Measurements from ENCODE around the gene TCF7.
A peak's percentile ranks its signal among the peaks of the same experiment; 100 is the strongest.

TCF7 gene

GRCh38 chr5:134145041-134145757, 30.7 kb downstream of the TCF7 start:
- DNase-seq (ENCODE audit: low read depth) = no peak

GRCh38 chr5:134145779-134146581, 31.5 kb downstream of the TCF7 start:
- DNase-seq (ENCODE audit: low read depth) = peak; percentile 54

GRCh38 chr5:134146651-134147518, 32.4 kb downstream of the TCF7 start:
- no peak for DNase-seq (ENCODE audit: low read depth)

DNA sequence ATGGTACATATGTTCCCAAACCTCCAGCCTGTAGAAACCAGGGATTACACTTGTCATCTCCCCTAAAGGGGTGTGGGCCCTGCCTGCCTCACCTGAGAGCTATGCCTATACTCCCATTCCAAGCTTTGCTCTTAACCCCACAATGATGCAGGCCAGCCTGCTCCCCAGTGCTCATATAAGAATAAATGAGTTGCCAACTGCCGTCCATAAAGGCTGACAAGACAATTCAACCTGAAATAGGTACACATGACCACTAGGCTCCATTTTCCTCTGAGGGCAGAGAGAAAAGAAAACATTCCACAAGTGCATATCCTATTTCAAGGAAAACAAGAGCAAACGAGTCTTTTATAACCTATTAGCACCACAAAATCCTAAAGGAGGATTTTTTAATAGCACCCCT, 33.8 kb downstream of the TCF7 start:
- DNase-seq (ENCODE audit: low read depth) = no peak

- no peak for DNase-seq (ENCODE audit: low read depth)
These were observed 34.6 kb downstream of the TCF7 start for GRCh38 chr5:134148986-134149539.

DNA sequence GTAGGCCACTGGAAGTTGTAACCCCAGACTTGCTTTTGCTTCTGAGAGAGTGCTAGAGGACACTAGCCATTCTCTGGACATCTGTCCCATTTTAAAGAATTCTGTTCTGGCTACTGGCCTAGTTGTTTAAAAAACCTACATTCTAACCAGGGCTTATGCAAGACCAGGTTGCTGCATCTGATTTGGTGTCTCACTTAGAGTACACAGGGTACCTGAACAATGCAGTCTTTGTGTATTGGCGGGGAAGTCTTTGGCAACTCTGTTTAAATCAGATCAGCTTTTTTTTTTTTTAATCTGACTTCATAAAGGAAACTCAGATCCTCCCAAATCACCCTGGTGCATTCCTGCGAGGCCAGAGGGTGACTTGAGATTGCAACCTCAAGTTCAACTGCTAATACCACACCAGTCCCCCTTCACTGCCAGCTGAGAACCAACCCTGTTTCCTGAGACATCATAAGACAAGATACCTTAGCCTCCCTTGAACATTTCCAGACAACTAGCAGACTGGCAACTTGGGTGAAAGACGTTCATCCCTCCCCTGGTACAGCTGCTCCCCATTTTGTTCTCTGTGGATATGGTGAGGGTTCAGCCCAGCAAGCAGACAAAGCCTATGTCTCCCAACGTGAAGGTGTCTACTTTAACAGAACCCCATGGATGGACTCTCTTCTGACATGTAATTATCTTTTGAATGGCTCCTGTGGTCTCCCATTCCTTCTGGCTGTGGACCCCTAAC, 35.3 kb downstream of the TCF7 start:
- peak; percentile 29 for DNase-seq (ENCODE audit: low read depth)

- DNase-seq (ENCODE audit: low read depth) = peak; percentile 71
These were observed 37.2 kb downstream of the TCF7 start for GRCh38 chr5:134151723-134152122.

DNA sequence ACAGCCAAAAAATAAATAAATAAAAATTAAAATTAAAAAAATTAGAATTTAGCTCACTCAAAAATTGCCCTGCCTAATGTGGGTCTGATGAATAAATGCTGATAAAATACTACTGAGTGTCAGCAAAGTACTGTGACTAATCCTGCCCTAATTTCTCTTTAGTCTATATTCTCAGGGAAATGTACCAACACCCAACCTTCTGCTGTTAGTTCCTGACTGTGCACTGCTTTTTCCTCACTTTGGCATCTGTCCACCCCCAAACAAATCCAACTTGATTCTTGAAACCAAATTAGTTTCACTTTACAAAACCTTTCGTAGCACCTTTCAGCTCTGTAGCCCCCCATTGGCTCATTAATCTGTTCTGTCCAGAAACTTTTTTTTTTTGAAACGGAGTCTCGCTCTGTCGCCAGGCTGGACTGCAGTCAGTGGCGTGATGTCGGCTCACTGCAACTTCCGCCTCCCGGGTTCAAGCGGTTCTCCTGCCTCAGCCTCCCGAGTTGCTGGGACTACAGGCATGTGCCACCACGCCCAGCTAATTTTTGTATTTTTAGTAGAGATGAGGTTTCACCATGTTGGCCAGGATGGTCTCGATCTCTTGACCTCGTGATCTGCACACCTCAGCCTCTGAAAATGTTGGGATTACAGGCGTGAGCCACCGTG, 37.8 kb downstream of the TCF7 start:
- DNase-seq (ENCODE audit: low read depth) = peak; percentile 51

DNA sequence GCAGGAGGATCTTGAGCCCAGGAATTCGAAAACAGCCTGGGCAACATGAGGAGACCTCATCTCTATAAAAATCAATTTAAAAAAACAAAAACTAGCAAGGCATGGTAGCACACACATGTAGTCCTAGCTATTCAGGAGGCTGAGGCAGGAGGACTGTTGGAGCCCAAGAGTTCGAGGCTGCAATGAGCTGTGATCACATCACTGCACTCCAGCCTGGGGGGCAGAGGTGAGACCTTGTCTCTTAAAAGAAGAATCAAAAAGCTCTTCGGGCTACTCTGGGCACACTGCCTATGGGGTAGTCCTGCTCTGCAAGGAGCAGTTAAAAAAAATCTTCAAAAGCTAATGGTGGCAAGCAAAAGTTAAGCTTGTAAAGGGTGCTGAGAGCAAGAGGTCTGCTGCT, 38.8 kb downstream of the TCF7 start:
- no peak for DNase-seq (ENCODE audit: low read depth)

- DNase-seq (ENCODE audit: low read depth) = peak; percentile 65
These were observed 39.2 kb downstream of the TCF7 start for GRCh38 chr5:134153657-134154056.

- no peak for DNase-seq (ENCODE audit: low read depth)
These were observed 47.3 kb downstream of the TCF7 start for GRCh38 chr5:134161513-134162395.

DNA sequence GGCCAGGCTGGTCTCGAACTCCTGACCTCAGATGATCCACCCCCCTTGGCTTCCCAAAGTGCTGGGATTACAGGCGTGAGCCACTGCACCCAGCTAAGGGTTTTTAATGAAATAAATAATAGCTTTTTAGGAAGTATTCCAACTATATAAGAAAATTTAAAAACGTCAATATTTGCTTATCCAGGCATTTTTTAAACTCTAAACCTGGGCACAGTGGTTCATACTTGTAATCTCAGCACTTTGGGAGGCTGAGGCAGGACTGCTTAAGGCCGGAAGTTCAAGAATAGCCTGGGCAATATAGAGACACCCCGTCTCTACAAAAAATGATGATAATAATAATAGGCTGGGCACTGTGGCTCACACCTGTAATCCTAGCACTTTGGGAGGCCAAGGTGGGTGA, 48.1 kb downstream of the TCF7 start:
- DNase-seq (ENCODE audit: low read depth) = no peak

GRCh38 chr5:134171972-134172371, 57.5 kb downstream of the TCF7 start:
- DNase-seq (ENCODE audit: low read depth) = no peak

DNA sequence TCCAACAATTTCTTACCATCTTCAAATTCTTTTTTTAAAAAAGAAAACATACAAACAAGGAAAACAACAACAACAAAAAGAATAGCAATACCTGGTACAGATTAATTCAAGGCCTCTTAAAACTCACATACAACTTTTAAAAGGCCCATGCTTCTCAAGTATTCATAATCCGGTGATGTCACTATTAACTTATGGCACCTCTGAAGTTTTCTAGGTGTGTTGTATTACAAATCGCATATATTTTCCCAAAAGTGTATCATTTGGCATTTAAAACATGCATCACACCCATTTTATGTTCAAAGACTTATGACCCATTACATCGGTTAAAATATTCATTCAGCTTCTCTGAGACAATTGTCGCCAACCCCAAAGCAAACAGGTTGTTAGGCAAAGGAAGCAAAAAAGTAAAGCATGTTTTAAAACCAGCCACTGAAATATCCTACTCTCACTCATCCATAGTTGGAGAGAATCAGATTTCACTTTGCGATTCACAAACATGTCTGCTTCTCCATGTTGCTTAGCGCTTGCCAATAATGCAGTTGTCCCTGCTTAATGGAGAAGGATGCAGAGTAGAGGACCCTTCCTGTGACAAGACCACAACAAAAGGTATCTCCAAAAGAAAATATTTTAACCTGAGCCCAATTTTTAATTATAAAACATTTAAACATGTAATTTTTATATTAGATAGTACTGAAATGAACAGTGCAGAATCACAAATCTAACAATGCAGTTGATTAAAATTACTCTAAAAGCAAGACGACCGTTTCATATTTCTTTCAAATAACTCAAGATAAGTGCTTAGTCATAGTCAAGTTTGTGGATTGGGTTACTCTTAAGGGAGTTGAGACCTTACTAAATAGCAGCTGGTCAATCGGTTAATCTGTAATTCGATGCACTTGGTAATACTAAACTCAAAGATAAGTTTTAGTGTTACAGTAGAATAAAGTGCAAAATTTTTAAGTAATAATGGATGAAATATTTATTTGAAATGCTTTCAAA, 60.7 kb downstream of the TCF7 start:
- peak; percentile 46 for DNase-seq (ENCODE audit: low read depth)

DNA sequence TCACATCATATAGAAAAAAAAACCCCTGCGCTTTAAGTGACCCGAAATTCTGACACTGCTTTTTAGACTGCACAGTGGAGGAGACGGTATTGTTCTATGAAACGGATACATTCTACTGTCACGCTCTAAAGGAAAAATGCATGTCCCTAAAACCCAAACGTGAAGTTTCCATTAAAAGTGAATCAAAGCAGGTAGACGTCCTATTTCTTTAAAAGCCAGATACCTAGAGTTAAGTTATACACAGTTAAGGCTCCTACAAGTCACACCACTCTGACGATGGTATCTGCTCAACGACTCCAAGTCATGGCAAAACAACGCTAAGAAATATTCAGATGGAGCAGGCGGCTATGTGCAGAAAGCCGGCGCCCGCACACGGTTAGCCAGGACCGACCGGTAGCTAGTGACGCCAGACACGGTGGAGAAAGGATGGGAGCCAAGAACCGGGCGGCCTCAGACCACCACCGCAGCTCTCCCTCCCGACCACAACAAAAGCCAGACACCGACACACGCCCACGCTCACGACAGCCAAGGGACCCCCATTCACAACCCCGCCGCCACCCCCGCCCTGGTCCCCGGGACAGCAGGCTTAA, 61.5 kb downstream of the TCF7 start:
- DNase-seq (ENCODE audit: low read depth) = peak; percentile 34

DNA sequence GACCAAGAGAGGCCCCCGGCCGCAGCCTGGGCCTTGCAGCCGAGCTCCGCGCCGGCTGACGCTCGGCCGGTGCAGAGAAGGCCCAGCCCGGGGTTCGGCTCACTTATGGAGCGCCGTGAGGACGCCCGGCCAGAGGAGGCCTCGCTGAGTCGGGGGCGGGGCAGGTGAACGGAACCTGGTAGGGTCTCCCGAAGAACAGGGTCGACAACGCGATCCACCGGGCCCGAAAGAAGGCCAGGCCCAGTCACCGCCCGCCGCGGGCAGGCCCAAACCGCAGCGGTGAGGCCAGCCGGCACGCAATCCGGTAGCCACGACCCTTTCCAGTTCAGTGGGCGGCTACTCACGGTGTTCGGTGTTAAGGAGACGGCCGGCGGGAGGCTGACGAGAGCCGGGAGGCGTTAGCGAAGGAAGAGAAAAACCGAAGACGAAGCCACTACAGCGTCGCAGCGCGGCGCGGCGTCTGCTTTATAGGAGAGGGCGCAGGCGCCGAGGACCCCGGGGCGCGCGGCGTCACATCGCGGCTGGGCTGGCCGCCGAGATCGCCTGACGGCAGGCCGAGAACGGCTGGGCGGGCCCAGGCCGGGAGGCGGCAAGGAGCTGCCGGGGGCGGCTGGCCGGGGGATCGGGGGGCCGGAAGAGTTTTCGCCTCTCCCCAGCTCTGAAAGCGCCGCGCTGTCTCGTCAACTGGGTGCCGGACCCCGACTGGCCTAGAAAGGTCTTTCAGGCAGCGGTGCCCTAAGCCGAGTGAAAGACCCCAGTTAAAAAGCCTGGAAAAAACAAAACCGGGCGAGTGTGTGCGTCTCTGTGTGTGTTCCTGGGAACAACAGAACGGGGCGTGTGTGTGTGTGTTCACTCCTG, 62.3 kb downstream of the TCF7 start, which contains the start of gene SKP1:
Gene SKP1 (minus strand): TSS at position 440 of the 858 bp plus-strand sequence. CDS start 2,928 bp downstream, outside the sequence.
- peak; percentile 69 for DNase-seq (ENCODE audit: low read depth)

All from amniotic epithelial cell (primary cell).